Smooth muscle cell of the brain vasculature (primary cell): ENCODE data around the gene ATP6V0C.
"Not testable (repeated sequence)": the region's sequence is repeated elsewhere in the genome, so short reads cannot be mapped to it uniquely, and the experiment has no call there.

ENCODE experiments used
- DNase-seq: peaks from one replicate; pipeline ENCODE4 v3.0.0-alpha.2; 2012; ENCODE audit warnings: low read depth, low spot score

Gene ATP6V0C

DNA sequence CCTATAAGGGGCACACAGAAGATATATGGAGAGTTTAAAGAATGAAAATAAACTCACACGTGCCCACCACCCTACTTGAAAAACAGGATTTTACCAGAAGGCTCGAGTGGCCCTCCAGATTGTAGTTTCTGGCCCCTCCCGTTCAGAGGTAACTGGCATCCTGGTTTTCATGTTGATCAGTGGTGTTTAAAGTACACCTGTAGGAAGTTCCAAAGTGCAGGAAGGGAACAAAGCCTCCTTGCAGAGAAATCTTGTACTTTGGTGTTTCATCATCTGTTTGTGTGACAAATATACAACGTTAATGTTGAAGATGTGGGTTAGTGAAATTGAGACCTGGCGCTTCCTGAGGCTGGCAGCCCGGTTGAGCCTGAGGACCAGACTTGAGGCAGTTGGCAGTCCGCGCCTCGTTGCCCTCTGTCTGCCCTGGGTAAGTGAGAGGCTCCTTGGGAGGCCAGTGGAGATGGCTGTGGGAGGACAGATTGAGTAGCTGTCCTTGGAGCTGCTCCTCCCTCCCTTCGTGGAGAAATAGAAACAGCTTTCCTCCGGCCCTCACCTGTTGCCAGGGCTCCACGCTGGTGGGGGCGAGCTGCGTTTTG, 36.6 kb downstream of the ATP6V0C start:
- DNase-seq: not testable (repeated sequence)

DNA sequence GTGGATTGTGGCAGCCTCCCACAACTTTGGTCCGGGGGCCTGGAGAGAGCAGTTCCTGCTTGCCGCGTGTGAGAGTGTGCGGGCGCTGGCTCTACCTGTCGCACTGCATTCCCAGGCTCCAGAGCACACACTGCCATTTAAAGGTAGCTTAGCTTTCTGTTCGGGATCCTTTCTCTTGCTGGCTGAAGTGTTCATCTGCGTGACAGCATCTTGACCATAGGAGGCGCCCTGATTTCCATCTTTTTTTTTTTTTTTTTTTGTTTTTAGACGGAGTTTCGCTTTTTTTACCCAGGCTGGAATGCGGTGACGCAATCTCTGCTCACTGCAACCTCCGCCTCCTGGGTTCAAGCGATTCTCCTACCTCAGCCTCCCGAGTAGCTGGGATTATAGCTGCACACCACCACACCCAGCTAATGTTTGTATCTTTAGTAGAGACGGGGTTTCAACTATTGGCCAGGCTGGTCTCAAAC, 37.7 kb downstream of the ATP6V0C start:
- not testable (repeated sequence) for DNase-seq

DNA sequence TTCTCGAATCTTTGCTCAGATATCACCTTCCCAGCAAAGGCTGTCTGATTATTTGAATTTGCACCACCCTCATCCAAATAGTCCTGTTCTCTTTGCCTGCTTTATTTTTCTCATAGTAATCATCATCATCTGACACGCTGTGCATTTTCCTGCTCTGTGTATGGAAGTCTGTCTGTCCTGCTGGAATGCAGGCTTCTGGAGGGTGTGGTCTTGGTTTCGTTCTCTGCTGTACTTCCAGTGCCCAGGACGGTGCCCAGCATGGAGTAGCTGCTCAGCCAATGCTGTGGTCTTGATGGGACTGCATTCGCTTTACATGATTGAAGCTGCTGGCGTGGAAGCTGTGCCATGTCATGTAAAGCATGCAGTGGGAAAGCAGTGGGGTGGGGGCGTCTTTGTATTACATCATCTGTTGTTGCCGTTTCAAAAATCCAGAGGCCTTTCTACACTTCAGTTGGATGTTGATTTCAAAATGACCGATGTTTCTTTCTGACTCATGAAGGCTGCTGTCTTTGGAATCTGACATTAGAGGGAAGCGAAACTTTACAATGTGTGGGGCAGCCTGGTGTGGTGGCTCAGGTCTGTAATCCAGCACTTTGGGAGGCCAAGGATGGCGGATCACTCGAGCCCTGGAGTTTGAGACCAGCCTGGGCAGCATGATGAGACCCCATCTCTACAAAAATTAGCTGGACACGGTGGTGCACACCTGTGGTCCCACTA, 41.1 kb downstream of the ATP6V0C start:
- not testable (repeated sequence) for DNase-seq

DNA sequence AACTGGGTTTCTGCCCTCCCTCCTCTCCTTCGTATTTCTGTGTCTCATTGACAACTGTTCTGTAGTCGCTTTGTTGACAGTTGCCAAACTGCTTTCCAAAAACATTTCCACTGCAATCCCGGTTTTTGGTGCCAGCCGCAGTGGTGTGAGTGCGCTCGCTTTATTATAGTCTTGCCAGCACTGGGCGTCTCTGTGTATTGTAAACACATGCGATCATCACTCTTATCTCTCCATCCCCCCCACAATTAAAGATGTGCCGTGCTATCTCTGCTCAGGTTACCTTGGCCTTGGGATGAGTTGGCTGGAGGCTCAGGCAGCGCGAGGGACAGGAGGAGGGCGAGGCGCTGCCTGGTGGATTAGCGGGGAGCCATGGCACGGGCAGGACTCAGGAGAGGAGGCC, 43.4 kb downstream of the ATP6V0C start:
- not testable (repeated sequence) for DNase-seq

DNA sequence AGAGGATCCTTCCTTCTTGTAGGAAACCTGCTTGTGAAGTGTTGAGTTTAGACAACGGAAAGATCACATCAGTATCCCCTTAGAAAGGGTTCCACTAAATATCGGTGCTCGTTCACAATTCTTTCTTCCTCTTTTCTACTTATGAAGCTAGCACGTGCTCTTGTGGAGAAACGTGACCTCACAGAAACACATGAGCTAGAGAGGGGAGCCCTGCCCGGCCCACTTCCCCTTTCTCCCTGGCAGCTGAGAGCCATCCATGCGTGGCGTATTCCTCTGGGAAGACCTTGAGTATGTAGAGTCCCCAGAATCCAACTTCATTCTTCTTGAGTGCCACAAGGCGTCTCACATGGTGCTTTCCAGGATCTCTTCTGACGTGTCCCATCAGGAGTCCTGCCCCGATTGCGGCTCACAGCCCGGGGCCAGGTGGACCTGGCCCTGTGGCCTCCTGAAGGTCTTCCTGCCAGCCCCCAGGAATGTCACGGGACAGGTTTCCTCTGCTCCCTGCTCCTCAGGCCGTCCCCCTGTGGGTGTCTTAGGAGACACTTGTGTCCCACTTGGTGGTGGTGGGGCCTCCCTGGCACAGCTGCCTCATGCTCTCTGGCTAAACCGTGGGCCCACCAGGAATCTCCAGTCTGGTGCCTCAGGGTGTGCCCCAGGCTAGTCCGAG, 46.5 kb downstream of the ATP6V0C start:
- DNase-seq: not testable (repeated sequence)

DNA sequence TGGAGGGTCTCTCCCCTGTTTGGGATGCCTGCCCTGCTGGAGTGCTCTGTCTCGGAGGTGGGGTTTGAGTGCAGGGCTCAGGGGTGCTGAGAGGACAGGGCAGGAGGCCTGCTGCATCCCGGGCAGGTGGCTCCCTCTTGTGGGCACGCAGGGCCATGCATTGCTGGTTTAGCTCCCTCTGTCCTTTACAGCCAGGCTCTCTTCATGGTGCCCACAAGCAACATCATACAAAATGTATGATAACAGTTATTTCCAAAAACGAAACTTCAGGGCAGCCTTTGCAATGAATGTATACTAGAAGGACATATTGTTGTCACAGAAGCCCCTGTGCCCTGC, 47.0 kb downstream of the ATP6V0C start:
- DNase-seq: not testable (repeated sequence)

DNA sequence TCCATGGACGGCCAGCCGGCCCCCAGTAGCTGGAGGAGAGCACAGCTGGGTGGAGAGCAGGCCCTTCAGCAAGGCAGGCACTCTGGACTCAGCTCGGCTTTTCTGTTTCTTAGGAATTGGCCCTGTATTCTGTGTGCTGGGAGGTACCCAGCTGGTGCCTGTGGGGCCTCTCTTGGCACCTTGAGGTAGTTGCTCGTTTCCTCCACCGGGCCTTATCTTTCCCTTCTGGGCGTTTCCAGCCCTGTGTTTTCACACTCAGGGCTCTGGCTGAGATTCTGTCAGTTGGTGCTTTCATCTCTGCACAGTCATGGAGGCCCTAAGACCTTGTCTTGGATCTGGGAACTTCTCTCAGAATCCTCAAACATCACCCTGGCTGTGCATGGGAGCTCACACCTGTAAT, 53.8 kb downstream of the ATP6V0C start:
- not testable (repeated sequence) for DNase-seq

DNA sequence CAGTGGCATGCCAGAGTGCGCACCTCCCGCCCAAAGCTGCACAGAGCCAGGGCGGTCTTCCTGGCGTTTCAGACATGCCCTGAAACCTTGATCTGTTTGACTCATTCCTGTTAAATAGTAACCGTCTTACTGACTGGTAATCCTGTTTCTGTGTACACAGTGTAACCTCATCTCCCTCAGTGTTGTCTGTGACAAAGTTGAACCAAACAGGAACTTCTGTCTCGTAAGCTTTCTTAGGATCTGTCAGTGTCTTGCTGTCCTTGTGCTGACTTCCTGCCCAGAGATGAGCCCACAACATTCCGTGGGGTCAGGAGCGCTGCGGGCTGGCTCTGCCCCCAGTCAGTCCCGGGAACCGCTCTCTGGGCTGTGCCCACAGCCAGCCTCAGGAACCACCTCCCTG, 54.8 kb downstream of the ATP6V0C start:
- not testable (repeated sequence) for DNase-seq
